HG02970 (cell line): ENCODE measurements around the gene HMCN1.

Source experiments
- ATAC-seq: cut with Tn5 transposase; IDR thresholded peaks from one replicate; pipeline ENCODE4 v1.9.1; 2021; ENCODE audit warnings: mild to moderate bottlenecking, moderate library complexity, moderate number of reproducible peaks; ENCODE audit not compliant: unreplicated experiment, low FRiP score

Gene HMCN1

GRCh38 chr1:185733818-185734735, at the start of gene HMCN1:
HMCN1 (plus strand) TSS chr1:185734391; CDS start chr1:185734780, 389 bp downstream.
- ATAC-seq, result no peak

- ATAC-seq, result no peak
Measured at GRCh38 chr1:185686821-185687778, 47.1 kb upstream of the HMCN1 start.

DNA sequence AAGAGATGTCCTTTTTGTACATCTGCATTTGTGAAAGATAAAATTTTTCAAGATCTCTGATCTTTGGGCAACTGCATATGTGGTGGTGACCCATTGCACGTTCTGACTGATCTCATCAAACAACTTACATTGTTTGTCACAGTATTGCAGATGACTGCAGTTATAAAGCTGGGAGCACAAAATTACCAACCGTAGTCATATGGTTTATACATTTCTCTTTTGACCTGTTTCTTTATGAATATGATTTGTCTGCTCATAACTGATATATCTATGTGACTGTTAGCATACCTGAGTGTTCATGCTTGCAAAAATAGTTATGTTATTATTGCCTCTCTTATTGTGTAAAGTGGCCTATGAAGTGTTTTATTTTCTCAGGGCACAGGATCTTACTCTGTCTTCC, 43.7 kb upstream of the HMCN1 start:
- ATAC-seq, result no peak

DNA sequence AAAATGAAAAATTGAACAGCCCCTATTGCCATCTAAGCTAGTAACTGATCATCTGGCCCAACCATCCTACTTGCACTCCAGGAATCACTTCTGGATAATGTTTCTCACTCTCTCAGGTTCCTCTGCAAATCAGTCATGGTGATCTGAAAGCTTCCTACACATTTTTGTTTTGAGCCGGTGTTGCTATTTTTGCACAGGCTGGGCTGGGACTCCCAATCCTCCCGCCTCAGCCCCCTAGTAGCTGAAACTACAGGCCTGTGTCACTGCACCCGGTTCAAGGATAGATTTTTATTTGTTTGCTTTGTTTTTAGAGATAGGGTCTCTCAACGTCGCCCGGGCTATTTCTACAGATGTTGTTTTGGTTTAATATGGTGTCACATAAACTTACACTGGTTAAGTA, 40.5 kb upstream of the HMCN1 start:
- ATAC-seq, result no peak

GRCh38 chr1:185694081-185694480, 40.1 kb upstream of the HMCN1 start:
- no peak for ATAC-seq

GRCh38 chr1:185695299-185695698, 38.9 kb upstream of the HMCN1 start:
- no peak for ATAC-seq

DNA sequence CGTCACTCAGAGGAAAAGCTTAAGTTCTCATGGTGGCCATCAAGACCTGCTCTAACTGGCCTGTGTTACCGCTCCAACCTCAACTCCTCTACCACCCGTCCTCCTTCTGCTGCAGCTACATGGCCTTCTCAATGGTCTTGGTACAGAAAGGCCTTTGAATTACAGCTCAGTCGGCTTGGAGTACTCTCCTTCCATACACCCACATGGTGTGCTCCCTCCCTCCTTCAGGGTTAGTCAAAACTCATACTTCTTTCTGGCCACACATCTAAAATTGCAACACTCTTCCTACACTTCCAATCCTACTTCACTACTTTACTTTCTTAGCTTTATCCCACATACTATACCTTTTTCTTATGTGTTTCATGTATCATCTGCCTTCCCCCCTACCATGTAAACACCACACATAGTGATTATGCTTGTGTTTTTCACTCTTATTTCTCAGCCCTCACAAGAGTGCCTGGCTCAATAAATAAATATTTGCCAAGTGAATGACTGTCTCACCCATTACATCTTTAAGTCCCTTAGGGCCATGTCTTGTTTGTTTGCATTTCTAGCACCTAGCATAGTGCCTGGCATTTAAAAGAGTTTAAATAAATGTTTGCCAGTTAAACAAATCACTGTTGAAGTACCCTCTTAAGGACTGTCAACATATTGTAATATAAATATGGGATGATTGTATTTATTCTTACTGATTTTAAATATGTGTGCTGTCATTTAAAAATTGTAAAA, 37.6 kb upstream of the HMCN1 start:
- no peak for ATAC-seq

DNA sequence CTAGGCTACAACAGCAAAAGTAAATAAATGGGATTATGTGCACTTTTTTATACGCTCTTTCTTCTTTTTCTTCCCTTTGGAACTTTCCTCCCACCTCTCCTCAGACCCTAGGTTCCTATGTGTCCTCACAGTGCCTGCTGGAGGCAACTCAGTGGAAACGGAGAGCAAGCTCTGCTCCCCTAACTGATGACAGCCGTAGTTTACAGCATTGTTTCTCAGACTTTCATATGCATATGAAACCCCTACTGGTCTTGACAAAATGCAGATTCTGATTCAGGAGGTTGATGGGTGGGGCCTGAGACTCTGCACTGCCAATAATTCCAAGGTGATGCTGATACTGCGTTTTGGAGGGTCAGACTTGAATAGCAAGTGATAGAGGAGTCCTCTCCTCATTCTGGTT, 34.3 kb upstream of the HMCN1 start:
- no peak for ATAC-seq

DNA sequence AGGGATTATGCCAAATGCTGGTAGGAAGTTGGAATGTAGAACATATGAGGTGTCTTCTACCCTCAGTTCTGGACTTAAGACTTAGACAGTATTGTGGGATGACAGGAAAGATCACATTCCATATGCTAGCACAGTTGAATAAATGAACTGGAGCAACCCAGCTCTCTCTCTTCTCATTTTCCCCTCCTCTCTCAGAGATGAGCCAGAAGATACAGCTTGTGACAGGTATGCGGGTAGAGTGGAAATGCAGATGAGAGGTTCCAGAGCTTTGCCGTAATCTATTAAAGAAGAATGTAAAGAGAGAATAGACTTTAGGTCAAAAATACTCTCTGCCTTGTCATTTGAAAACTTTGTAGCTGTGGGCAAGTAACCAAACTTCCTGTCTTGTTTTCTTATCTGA, 32.5 kb upstream of the HMCN1 start:
- no peak for ATAC-seq

DNA sequence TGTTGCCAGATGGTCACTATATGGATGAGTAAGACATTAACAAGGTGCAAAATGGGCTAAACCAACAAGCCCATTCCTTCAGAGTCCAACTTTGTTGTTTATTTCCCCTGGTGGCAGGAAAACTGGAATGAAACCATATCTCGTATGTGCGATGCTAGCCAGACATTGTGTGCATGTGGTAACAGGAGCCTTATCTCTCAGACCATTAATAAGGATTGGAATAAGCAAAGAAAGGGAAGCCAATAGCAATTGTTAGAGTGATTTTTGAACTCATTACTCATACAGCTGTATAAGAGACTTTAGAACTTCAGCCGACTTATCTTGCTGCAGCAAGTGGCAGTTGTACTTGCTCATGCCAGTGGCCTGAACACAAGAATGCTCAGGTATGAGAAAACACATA, 30.0 kb upstream of the HMCN1 start:
- ATAC-seq, result no peak

DNA sequence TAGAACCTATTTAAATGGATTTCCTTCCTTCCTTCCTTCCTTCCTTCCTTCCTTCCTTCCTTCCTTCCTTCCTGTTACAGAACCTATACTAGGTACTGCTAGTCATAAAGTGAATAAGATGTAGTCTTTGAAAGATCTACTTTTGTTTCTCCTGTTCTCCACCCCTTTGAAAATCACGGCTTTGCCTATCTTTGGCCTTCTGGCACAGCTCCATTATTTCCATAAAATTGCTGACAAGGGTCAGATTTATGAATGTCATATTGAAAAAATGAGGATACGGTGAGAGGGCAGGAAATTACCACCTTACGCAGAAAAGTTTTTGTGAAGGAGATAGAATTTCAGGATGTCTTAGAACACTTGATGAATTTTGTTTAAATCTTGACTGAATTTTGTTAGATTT, 18.1 kb upstream of the HMCN1 start:
- ATAC-seq, result no peak

DNA sequence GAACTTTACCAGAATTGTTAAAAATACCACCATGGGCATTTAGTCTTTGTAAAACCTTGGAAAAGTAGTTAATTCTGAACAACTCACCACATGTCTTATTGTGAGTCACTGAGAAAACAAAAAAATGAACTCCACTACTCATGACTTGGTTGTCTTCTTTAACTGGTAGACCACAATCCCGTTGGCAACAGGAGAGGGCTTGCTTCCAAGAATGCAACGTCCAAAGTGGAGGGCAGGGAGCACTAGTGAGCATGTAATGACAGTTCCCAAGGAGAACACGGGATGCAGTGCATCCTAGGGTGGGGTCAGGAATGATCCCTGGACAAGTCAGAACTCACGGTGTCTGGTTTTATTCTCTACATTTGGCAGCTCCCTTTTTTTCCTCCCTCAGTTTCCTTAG, 15.2 kb upstream of the HMCN1 start:
- no peak for ATAC-seq

DNA sequence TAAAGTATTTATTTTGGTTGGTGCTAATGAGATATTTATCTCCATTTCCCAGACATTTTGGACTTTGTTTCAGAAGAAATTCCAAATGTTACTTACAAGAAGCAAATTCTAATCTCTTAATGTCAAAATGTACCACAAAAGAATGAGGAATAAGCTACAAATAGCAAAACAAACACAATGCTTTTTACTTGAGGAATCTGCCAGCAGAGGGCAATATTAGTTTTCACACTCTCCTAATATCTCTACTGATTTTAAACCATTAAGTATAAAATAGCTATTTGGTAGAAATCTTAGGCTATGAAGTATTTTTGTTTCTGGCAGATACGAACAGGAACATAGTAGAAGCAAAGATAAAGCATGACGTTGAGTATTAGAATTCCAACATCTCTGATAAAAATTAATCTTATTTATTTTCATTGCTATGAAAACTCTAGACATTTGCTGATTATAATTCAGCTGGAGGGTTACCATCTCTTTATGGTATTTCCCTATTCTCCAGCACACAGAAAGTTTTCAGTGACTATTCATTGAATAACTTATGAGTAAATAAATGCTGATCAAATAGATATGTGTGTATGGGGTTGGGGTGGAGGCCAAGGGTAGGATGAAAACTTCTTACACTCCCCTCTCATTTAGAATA, 13.4 kb upstream of the HMCN1 start:
- ATAC-seq, result no peak

DNA sequence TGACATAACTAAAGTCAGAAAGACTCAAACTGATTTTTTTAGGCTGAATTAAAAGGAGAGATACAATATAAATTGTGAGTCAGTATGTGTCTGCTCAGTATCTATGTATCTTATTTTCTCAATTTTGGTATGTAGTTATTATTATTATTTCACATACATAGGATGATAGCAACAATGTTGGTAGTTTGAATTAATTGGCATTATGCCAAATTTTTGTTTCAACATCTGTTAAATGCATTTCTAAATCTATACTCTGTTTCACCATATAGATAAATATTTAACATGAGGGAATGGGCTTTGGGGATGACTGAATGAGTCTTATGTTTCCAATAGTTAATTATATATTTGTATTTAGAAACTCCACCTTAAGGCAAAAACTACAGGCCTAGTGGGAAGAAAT, 12.6 kb upstream of the HMCN1 start:
- no peak for ATAC-seq

DNA sequence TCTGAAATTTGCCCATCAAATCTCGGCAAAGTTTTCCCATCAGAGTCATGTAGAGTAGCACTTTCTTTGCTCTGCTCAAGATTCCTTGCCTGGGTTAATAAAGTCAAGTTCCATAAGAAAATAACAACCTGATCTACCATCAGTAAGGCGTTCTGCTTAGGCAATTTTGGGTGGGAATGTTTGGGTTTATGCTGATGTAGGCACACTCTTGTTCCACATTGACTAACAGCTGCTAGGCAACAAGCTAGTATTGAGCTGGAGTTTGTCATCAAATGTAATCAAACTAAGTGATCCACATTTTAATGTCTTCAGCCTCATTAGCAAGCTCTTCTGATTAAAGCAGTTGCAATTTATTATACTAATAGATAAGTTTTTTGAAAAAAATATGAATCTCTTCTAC, 12.1 kb upstream of the HMCN1 start:
- no peak for ATAC-seq

DNA sequence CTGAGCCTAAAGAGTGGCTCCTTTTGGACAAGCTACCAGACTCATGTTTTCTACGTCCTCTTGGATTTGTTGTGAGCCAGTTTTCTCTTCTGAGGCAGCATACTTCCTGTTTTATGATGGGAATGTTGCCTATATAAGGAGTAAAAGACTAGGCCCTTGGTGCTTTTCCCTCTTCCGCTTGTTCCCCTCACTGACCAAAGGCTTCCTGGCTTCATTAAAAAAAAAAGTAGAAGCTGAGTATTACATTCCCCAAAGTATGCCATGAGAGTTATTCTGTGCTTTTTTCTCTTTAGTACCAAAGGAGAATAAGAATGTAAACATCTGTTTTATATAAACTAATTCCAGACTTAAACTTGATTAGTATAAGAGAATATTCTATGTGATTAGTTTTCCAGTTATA, 6.5 kb upstream of the HMCN1 start:
- no peak for ATAC-seq

DNA sequence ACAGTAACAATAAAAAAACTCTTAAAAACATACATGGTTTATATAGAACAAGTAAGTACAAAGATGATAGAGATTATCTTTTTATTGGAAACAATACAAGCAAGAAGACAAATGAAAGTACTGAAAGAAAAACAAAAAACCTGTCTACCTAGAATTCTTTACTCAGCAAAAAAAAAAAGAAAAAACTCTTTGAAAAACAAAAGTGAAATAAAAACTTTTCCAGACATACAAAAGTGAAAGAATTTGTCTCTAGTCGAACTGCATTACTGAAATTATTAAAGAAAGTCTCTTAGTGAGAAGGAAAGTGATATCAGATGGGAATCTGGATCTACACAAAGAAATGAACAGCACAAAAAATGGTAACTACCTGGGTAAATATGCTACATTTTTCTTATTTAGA, 2.7 kb upstream of the HMCN1 start:
- no peak for ATAC-seq

- no peak for ATAC-seq
Measured at GRCh38 chr1:185732951-185733350, 1.2 kb upstream of the HMCN1 start.

- ATAC-seq, result no peak
Measured at GRCh38 chr1:185734929-185735700, 924 bp downstream of the HMCN1 start.

DNA sequence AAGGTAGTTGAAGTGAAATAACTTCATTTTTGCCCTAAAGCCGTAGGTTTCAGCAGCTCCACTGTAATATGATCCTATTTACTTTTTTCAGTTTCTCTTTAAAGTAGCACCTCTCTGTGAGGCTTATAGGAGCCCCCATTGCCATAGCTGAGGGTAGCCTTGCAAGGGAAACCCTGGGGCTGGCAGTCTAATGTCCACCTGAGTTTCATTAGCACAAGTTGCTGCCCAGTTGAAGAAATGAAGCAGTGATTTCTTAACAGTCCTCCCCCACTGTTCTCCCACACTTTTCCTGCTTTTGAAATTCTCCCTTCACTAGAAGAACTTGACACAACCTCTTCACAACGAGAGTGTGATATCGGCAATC, 1.5 kb downstream of the HMCN1 start:
- no peak for ATAC-seq
